ENCODE measurements around the gene GFI1B.
"Not testable (repeated sequence)": the region's sequence is repeated elsewhere in the genome, so short reads cannot be mapped to it uniquely, and the experiment has no call there.

GFI1B gene

GRCh38 chr9:132969783-132970182, 8.7 kb upstream of the GFI1B start:
- DNase-seq (ENCODE audit: low spot score), result no peak

- DNase-seq (ENCODE audit: low spot score), result no peak
These were observed 8.0 kb upstream of the GFI1B start for GRCh38 chr9:132970324-132971062.

- no peak for DNase-seq (ENCODE audit: low spot score)
These were observed 5.3 kb upstream of the GFI1B start for GRCh38 chr9:132973166-132973565.

GRCh38 chr9:132973713-132974112, 4.8 kb upstream of the GFI1B start:
- no peak for DNase-seq (ENCODE audit: low spot score)

- DNase-seq (ENCODE audit: low spot score), result no peak
These were observed 2.5 kb upstream of the GFI1B start for GRCh38 chr9:132975961-132976360.

- DNase-seq (ENCODE audit: low spot score), result no peak
These were observed 1.9 kb upstream of the GFI1B start for GRCh38 chr9:132976571-132976970.

GRCh38 chr9:132978112-132978450, 413 bp upstream of the GFI1B start:
- DNase-seq (ENCODE audit: low spot score), result no peak

GRCh38 chr9:132980157-132980556, 1.7 kb downstream of the GFI1B start:
- no peak for DNase-seq (ENCODE audit: low spot score)

- no peak for DNase-seq (ENCODE audit: low spot score)
These were observed 4.0 kb downstream of the GFI1B start for GRCh38 chr9:132982458-132982857.

- no peak for DNase-seq (ENCODE audit: low spot score)
These were observed 5.2 kb downstream of the GFI1B start for GRCh38 chr9:132983491-132984201.

GRCh38 chr9:132984202-132985070, 5.9 kb downstream of the GFI1B start:
- no peak for DNase-seq (ENCODE audit: low spot score)

- DNase-seq (ENCODE audit: low spot score), result no peak
These were observed 6.5 kb downstream of the GFI1B start for GRCh38 chr9:132985071-132985350.

- DNase-seq (ENCODE audit: low spot score), result no peak
These were observed 7.0 kb downstream of the GFI1B start for GRCh38 chr9:132985489-132985888.

- no peak for DNase-seq (ENCODE audit: low spot score)
These were observed 7.6 kb downstream of the GFI1B start for GRCh38 chr9:132986114-132986513.

GRCh38 chr9:132986640-132987620, 8.4 kb downstream of the GFI1B start:
- no peak for DNase-seq (ENCODE audit: low spot score)

- DNase-seq (ENCODE audit: low spot score), result no peak
These were observed 9.9 kb downstream of the GFI1B start for GRCh38 chr9:132988244-132989013.

GRCh38 chr9:132989014-132989310, 10.5 kb downstream of the GFI1B start:
- DNase-seq (ENCODE audit: low spot score), result no peak

GRCh38 chr9:132989414-132989996, 11.0 kb downstream of the GFI1B start:
- DNase-seq (ENCODE audit: low spot score), result no peak

GRCh38 chr9:132989998-132990557, 11.6 kb downstream of the GFI1B start:
- not testable (repeated sequence) for DNase-seq (ENCODE audit: low spot score)

GRCh38 chr9:132990781-132991180, 12.3 kb downstream of the GFI1B start:
- no peak for DNase-seq (ENCODE audit: low spot score)

Measured in iPS-NIHi11 (cell line).